Measurements from ENCODE around the gene LRIT1. TPM values are rescaled to one million over a fixed set of nuclear protein-coding genes. Genes with fewer than 3 reads are reported as not detected.

The LRIT1 gene
- total and polyA plus RNA-seq, 2 of the 8 experiments (the other 6 are each of a cell fraction or from before 2014, with no cell fraction given): 0.03 TPM; not detected in 1

GRCh38 chr10:84214612-84215235, 26.6 kb downstream of the LRIT1 start (continued):
- TF ChIP-seq SIRT6 (IDR thresholded peaks at IDR 0.05; ENCODE audit: low read length) (no peak), SIX5 (IDR thresholded peaks at IDR 0.05; ENCODE audit: low read depth, low read length) (no peak), TEAD4 (IDR thresholded peaks at IDR 0.05; ENCODE audit: low read depth, low read length) (no peak), USF2 (IDR thresholded peaks at IDR 0.05; ENCODE audit: low read length) (no peak), CREB1 (IDR thresholded peaks at IDR 0.05) (no peak), TBP (IDR thresholded peaks at IDR 0.05; ENCODE audit: low read depth, low read length) (no peak), EP300 (IDR thresholded peaks at IDR 0.05; ENCODE audit: borderline replicate concordance in 1 of 2, low read depth in 2 of 2, low read length in 2 of 2) (peak in 1 of 2 experiments; percentile 86; a peak in 2 of 3 replicates), NRF1 (IDR thresholded peaks at IDR 0.05; ENCODE audit: low read depth, low read length) (no peak), EGR1 (IDR thresholded peaks at IDR 0.05; ENCODE audit: borderline replicate concordance, low read depth, low read length) (no peak), TCF12 (IDR thresholded peaks at IDR 0.05; ENCODE audit: low read depth, low read length) (no peak), JUND (IDR thresholded peaks at IDR 0.05; ENCODE audit: low read length) (peak; percentile 73), CHD2 (IDR thresholded peaks at IDR 0.05; ENCODE audit: low read length) (no peak), HDAC2 (IDR thresholded peaks at IDR 0.05; ENCODE audit: borderline replicate concordance in 1 of 2, low read depth in 2 of 2, low read length in 2 of 2) (no peak), CTBP2 (IDR thresholded peaks at IDR 0.05; ENCODE audit: borderline replicate concordance, insufficient read depth, insufficient read length, low read length) (no peak), FOSL1 (IDR thresholded peaks at IDR 0.05; ENCODE audit: insufficient read depth, low read depth, low read length) (no peak), PHF8 (conservative IDR thresholded peaks at IDR 0.05; ENCODE audit: low read depth, low read length) (no peak), CHD1 (IDR thresholded peaks at IDR 0.05; ENCODE audit: low read depth, low read length) (peak; percentile 71; the same call in 1 of the 2 replicates), MAFK (IDR thresholded peaks at IDR 0.05; ENCODE audit: low read depth, low read length) (no peak), SRF (IDR thresholded peaks at IDR 0.05; ENCODE audit: low read depth, low read length) (no peak), MAX (IDR thresholded peaks at IDR 0.05) (no peak), SUZ12 (IDR thresholded peaks at IDR 0.05; ENCODE audit: low read length) (no peak), NANOG (IDR thresholded peaks at IDR 0.05; ENCODE audit: insufficient read depth, low read depth, low read length, poor library complexity, severe bottlenecking) (no peak), SP4 (IDR thresholded peaks at IDR 0.05; ENCODE audit: low read length) (no peak), GABPA (IDR thresholded peaks at IDR 0.05; ENCODE audit: borderline replicate concordance, insufficient read depth, low read length) (no peak), BRCA1 (IDR thresholded peaks at IDR 0.05; ENCODE audit: low read depth, low read length) (no peak)
